IgD-negative memory B cell (primary cell): Measurements from ENCODE around the gene DAAM2. TPM values are rescaled to one million over a fixed set of nuclear protein-coding genes. Genes with fewer than 3 reads are reported as not detected.
A peak's percentile ranks its signal among the peaks of the same experiment; 100 is the strongest.

Experiments
- H3K27ac Mint-ChIP-seq, 3 donors: one replicate each; pipeline ENCODE4 v1.8.0; 2020 to 2022; ENCODE audit warnings: mild to moderate bottlenecking in 3 of 3, mixed read lengths in 3 of 3, moderate library complexity in 1 of 3
- H3K27me3 Mint-ChIP-seq: one replicate; pipeline ENCODE4 v1.8.0; 2021; ENCODE audit warnings: mixed read lengths
- H3K36me3 Mint-ChIP-seq: one replicate; pipeline ENCODE4 v1.8.0; 2020; ENCODE audit warnings: mild to moderate bottlenecking, mixed read lengths
- H3K4me1 Mint-ChIP-seq, 3 donors: one replicate each; pipeline ENCODE4 v1.8.0; 2020 to 2022; ENCODE audit warnings: mixed read lengths in 3 of 3, mild to moderate bottlenecking in 1 of 3
- H3K4me3 Mint-ChIP-seq, 4 donors: one replicate each; pipeline ENCODE4 v1.8.0; 2020 to 2022; ENCODE audit warnings: mild to moderate bottlenecking in 4 of 4, mixed read lengths in 4 of 4, moderate library complexity in 3 of 4
- H3K9me3 Mint-ChIP-seq, 3 donors: one replicate each; pipeline ENCODE4 v1.8.0; 2020 to 2021; ENCODE audit warnings: mixed read lengths in 3 of 3, mild to moderate bottlenecking in 1 of 3
- polyA plus RNA-seq: library from polyadenylated mRNA; unstranded; fragments of 300-500 nt; fragmentation: Illumina TruSeq; gene quantifications from one replicate; pipeline ENCODE4 v1.2.3, GENCODE V29; 2021

Gene DAAM2
- polyA plus RNA-seq, 1 donor from 2014 or later: not detected

DNA sequence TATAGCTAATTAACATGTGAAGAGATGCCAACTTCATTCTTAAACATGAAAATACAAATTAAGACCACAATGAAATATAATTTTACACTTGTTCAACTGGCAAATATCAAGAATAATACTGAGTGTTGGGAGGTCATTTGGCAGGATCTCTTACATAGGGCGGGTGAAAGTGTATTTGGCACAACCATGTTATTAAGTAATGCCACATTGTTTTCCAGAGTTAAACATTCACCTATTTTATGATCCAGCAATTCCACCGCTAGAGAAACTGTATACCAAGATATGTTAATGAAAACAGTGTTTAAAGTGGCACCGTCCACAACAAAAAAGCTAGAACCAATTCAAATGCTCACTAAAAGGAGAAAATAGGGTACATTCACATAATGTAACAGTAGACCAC is 128.0 kb downstream of the DAAM2 start:
- no peaks in the 10 kb centered on the region for H3K36me3 Mint-ChIP-seq

DNA sequence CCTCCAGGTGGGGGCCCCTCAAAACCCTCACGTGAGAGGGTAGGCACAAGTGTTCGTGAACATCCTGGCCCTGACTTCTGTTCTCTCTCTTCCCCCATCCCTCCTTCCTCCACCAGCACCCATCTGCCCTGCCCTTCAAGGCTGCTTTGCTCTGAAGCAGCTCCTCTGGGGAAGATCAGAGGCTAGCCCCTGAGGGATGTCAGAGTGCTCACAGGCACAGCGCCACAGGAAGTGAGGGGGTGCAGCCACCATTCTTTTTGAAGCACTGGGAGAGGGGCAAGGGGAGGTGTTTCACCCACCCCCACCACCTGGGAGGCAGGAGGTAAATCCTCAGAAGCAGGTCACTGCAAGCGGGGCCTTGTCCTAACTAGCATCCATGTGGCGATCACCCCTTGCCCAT is 130.6 kb downstream of the DAAM2 start:
- Mint-ChIP-seq H3K27ac (no peak overlapping the region), H3K4me3 (no peak overlapping the region), H3K36me3 (no peaks in the 10 kb centered on the region)

More for the DNA sequence above, 128.0 kb downstream of the DAAM2 start:
- Mint-ChIP-seq H3K9me3 (no peaks in the 10 kb centered on the region), H3K4me3 (no peak overlapping the region), H3K4me1 (no peaks in the 10 kb centered on the region), H3K27me3 (no peaks in the 10 kb centered on the region), H3K27ac (no peak overlapping the region)

DNA sequence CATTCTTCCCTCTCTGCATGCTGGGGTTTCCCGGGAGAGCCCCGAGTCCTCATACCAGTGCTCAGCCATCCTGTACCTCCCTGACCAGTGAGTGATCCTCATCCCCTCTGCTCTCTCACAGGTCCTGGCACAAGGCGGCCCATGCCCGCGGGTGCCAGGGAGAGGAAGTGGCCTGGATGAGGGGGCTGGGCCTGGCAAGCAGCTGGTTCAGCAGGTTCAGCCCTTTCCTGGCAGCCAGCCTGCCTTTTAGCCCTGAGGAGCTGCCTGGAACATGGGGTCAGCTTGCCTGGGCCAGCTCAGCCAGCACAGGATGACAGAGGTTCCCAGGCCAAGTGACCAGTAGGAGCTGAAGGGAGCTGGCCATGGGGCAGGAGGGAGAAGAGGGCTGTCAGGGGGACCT is 131.2 kb downstream of the DAAM2 start:
- Mint-ChIP-seq H3K9me3 (no peaks in the 10 kb centered on the region), H3K36me3 (no peaks in the 10 kb centered on the region), H3K27me3 (no peaks in the 10 kb centered on the region), H3K4me3 (no peak overlapping the region), H3K27ac (no peak overlapping the region), H3K4me1 (no peaks in the 10 kb centered on the region)

More for the DNA sequence above, 130.6 kb downstream of the DAAM2 start:
- H3K27me3 Mint-ChIP-seq: no peaks in the 10 kb centered on the region
- H3K4me1 Mint-ChIP-seq: no peaks in the 10 kb centered on the region
- H3K9me3 Mint-ChIP-seq: no peaks in the 10 kb centered on the region

DNA sequence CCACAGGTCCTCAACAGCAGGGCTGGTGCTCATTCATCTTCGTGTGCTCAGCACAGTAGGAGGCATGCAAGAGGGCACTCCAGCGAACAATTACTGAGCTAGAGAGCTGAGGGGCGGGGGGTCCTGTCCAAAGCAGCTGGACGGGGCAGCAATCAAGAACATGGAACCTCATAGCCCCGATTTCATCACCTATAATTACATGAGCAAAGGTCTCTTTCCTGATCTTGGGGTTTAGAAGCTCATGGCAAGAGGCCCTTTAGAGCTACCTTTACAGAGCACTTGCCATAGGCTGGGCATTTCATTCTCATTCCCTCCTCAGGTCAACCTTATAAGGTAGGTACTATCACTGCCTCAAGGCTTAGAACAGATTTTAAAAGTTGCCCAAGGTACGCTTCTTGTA is 131.7 kb downstream of the DAAM2 start:
- H3K27ac Mint-ChIP-seq: no peak overlapping the region
- no peaks in the 10 kb centered on the region for H3K9me3 Mint-ChIP-seq
- no peaks in the 10 kb centered on the region for H3K27me3 Mint-ChIP-seq
- no peaks in the 10 kb centered on the region for H3K4me1 Mint-ChIP-seq
- H3K36me3 Mint-ChIP-seq: no peaks in the 10 kb centered on the region
- no peak overlapping the region for H3K4me3 Mint-ChIP-seq

DNA sequence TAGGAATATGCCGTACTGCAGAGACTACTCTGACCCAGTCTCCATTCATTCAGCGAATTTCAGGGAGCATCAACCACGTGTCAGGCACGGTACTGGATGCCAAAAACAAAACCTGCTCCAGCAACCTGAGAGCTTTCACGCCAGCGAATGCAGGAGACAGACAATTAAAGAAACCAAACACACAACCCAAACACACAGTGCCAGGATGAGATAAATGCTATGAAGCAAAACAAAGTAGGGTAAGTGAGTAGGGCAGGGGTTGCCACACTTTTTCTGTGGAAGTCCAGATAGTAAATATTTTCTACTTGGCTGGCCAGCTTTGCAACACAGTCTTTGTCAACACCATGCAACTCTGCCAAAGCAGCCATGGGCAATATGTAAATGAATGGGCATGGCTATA is 132.1 kb downstream of the DAAM2 start:
- H3K36me3 Mint-ChIP-seq: no peaks in the 10 kb centered on the region
- H3K27me3 Mint-ChIP-seq: peaks cover 2% of the 10 kb centered on the region
- no peak overlapping the region for H3K27ac Mint-ChIP-seq
- no peaks in the 10 kb centered on the region for H3K4me1 Mint-ChIP-seq
- H3K9me3 Mint-ChIP-seq: no peaks in the 10 kb centered on the region
- no peak overlapping the region for H3K4me3 Mint-ChIP-seq

DNA sequence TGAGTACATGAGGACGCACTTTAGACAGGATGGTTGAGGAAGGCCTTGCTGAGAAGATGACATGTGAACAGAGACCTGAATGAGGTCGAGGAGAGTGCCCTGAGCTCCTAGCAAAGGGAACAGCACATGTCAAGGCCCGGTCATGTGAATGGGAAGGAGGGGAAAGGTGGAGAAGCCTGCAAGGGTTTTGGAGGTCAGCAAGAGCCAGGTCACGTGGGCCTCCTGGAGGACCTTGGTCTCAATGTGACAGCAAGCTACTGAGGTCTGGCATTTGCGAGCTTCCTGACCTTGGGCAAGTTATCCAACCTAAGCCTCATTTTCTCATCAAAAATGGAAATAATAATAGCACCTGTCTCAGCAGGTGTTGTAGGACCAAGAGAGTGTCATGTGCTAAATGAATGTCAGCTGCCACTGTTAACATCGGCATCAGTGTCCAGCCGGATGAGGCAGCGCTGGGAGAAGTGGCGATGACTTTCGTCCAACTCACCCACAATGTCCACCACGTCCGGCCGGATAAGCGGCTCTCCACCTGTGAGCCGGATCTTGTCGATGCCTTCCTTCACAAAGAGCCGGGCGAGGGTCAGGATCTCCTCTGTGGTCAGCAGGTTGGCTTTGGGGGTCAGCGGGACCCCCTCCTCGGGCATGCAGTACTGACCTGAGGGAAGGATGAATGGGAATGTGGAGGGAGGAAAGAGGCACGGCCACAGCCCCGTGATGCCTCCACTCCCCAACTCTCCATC is 133.2 kb downstream of the DAAM2 start:
- no peak overlapping the region for H3K4me3 Mint-ChIP-seq
- no peak overlapping the region for H3K27ac Mint-ChIP-seq
- H3K9me3 Mint-ChIP-seq: no peaks in the 10 kb centered on the region
- H3K27me3 Mint-ChIP-seq: peaks cover 2% of the 10 kb centered on the region
- no peaks in the 10 kb centered on the region for H3K4me1 Mint-ChIP-seq
- no peaks in the 10 kb centered on the region for H3K36me3 Mint-ChIP-seq

DNA sequence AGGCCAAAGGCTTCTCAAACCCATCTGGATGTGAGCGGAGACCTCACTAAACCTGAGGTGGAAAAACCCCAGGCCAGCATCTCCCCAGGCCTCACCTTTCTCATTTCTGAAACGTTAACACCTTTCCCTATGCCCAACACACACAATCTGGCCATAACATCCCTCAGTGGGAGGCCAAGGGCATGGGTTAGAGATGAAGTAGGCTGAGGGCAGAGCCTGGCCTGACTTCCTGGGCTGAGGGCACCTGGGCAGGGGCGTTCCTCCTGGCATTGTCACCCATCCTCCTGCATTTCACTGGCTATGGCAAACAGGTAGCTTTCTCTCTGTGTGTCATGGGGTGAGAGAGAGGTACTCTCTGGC is 133.7 kb downstream of the DAAM2 start:
- Mint-ChIP-seq H3K4me1 (no peaks in the 10 kb centered on the region), H3K36me3 (no peaks in the 10 kb centered on the region), H3K27me3 (peaks cover 2% of the 10 kb centered on the region), H3K4me3 (no peak overlapping the region), H3K9me3 (no peaks in the 10 kb centered on the region), H3K27ac (no peak overlapping the region)

DNA sequence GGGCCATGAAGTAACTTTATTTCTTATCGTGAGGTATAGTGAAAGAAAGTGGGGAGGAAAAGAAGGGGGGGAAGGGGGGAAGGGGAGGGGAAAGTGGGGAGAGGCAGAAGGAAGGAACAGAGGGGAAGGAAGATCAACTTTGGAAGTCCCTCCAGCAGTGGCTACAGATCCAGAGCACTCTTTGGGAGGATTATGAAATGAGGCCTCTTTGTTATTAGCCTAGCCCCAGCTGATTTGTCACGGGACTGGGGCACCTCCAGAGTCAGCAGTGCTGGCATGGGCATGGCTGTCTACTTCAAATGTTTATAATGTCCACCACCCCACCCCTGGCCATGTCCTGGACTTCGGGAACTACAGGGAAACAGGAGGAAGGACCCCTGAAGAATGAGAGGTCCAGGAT is 134.5 kb downstream of the DAAM2 start:
- peaks cover 2% of the 10 kb centered on the region for H3K27me3 Mint-ChIP-seq
- no peaks in the 10 kb centered on the region for H3K36me3 Mint-ChIP-seq
- H3K4me1 Mint-ChIP-seq: no peaks in the 10 kb centered on the region
- peak overlapping the region in 1 of 3 donors; percentile 16 for H3K27ac Mint-ChIP-seq
- no peaks in the 10 kb centered on the region for H3K9me3 Mint-ChIP-seq
- no peak overlapping the region for H3K4me3 Mint-ChIP-seq

DNA sequence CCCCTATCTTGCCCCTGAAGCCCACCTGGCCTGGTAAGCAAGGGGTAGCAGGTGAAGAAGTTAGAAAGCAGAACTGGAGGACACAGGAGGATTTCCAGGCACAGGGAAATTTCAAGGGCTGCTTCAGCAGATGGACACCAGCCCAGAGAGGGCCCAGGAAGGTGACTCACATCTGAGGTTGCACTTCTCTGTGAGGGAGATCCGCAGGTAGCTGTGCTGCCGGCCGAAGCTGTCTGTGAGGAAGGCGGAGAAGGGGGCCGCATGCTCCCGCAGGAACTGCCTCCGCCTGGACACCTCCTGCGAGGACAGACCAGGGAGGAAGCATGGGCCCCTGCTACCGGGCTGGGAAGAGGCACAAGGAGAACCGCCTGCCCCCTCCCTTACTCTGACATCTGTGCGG is 135.0 kb downstream of the DAAM2 start:
- Mint-ChIP-seq H3K9me3 (no peaks in the 10 kb centered on the region), H3K27ac (peak overlapping the region in 1 of 3 donors; percentile 16), H3K4me3 (no peak overlapping the region), H3K4me1 (no peaks in the 10 kb centered on the region), H3K36me3 (no peaks in the 10 kb centered on the region), H3K27me3 (peaks cover 6% of the 10 kb centered on the region)

DNA sequence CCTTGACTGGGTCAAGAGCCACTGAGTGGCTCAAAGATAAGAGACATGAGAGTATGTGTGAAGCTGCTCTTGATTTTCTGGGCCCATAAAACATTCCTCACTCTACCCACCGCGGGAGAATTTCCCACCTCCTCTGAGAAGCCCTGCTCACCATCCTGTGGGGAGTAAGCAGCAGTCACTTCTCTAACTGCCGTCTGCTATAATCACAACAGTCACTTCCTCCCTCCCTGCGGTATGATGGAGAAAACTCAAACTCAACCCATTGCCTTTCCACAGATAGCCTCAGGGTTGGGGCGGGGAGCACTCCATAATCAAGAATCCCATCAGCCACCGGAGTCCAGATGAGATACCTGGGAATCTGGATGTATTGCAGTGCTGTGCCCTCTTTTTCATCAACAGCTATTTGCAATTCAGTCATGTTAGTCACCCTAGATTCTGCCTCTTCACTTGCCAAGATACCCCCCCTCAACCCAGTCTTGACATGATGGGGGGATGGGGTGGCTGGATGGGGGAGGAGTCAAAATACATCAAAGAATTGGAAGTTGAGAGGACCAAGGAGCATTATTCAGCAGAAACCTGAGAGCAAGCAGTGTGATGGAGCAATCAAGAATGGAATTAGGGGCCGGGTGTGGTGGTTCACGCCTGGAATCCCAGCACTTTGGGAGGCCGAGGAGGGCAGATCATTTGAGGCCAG is 137.0 kb downstream of the DAAM2 start:
- H3K36me3 Mint-ChIP-seq: no peaks in the 10 kb centered on the region
- no peak overlapping the region for H3K4me3 Mint-ChIP-seq
- H3K27me3 Mint-ChIP-seq: peaks cover 11% of the 10 kb centered on the region
- peaks cover 0 to 2% (median 2%) of the 10 kb centered on the region in 3 donors for H3K4me1 Mint-ChIP-seq
- H3K27ac Mint-ChIP-seq: no peak overlapping the region
- no peaks in the 10 kb centered on the region for H3K9me3 Mint-ChIP-seq

DNA sequence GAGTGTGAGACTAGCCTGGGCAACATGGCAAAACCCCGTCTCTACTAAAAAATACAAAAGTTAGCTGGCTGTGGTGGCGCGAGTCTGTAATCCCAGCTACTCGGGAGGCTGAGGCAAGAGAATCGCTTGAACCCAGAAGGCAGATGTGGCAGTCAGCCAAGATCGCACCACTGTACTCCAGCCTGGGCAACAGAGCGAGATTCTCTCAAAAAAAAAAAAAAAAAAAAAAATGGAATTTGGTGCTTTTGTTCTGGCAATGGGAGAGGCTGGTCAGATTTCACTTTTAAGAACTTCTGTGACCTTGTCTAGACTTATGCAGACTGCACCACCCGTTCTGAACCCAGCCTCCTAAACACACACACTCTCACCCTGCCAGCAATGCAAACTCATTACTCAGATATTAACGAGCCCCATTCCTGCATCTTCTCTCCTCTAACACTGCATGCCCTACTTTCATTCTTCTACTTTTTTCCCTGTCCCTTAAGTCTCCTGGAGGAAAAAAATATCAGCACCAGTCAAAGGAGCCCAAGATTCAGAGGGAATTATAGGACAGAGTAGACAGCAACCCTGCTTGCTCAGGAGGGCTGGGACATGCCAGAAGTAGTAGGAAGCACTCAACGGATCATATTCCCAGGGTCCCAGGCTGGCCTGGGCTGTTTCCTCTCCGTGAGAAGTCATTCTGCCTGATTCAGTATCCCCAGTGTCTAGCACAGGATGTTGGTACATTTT is 137.7 kb downstream of the DAAM2 start:
- no peak overlapping the region for H3K27ac Mint-ChIP-seq
- no peak overlapping the region for H3K4me3 Mint-ChIP-seq
- H3K4me1 Mint-ChIP-seq: peaks cover 0 to 2% (median 2%) of the 10 kb centered on the region in 3 donors
- peaks cover 11% of the 10 kb centered on the region for H3K27me3 Mint-ChIP-seq
- no peaks in the 10 kb centered on the region for H3K9me3 Mint-ChIP-seq
- H3K36me3 Mint-ChIP-seq: no peaks in the 10 kb centered on the region

DNA sequence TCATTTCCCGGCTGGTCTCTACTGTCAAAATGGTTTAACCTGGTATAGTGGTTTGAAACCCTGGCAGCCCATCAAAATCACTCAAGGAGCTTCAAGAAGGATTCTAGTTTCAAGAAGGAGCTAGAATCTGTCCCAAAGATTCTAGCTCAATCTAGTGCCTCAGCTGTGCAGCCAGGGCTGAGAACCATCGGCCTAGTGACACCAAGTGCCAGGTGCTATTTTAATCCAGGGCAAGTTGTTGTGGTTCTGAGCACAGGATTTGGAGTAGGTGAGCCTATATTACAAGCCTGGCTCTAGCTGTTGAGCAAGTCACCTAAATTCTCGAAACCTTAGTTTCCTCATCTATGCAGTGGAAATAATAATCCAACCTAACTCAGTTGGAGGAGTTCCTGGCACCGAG is 138.4 kb downstream of the DAAM2 start:
- Mint-ChIP-seq H3K9me3 (no peaks in the 10 kb centered on the region), H3K4me3 (no peak overlapping the region), H3K4me1 (peaks cover 0 to 2% (median 2%) of the 10 kb centered on the region in 3 donors), H3K36me3 (no peaks in the 10 kb centered on the region), H3K27ac (no peak overlapping the region), H3K27me3 (peaks cover 11% of the 10 kb centered on the region)

DNA sequence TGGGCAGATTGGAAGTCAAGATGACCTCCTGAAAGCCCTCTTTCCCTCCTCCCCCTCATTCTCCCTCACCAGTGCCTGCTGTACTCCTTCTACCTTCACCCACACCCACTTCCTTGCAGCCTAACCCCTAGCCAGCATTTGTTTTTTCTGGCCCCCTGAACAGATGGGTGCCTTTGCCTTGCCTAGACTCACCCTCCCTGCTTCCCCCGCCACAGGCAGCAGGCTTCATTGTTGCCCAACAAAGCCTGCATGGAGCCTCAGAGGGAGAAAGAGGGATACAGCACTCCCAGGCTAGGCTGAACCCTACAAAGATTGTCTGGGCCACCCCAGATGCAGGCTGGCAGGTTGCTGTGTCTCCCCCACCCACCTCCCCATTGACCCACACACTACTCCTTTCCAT is 139.4 kb downstream of the DAAM2 start:
- Mint-ChIP-seq H3K36me3 (no peaks in the 10 kb centered on the region), H3K9me3 (no peaks in the 10 kb centered on the region)

DNA sequence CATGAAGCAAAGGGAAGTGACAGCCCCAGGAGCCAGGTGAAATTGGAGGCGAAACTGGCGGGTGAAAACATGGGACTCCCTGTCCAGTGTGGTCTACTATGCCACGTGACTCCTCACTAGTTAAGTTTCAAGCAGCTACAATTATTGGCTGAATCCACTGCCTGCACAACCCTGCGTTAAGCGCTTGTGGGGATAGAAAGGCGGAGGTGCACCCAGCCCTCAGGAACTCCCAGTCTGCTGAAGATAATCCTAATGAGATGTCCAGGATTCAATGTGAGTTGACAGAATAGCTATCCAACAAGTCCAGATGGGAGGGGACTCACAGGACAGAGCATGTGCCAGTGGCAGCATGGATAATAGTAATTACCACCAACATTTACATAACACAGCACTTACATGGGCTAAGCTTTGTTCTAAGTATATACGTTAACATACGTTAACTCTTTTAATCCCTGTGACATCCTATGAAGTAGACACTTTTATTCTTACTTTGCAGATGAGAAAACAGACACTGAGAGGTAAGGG is 140.3 kb downstream of the DAAM2 start:
- Mint-ChIP-seq H3K4me3 (no peak overlapping the region), H3K27ac (no peak overlapping the region), H3K4me1 (peaks cover 0 to 2% (median 2%) of the 10 kb centered on the region in 3 donors), H3K36me3 (no peaks in the 10 kb centered on the region), H3K27me3 (peaks cover 16% of the 10 kb centered on the region), H3K9me3 (no peaks in the 10 kb centered on the region)

More for the DNA sequence above, 139.4 kb downstream of the DAAM2 start:
- peak overlapping the region in 1 of 3 donors; percentile 80 for H3K27ac Mint-ChIP-seq
- H3K4me1 Mint-ChIP-seq: peaks cover 0 to 2% (median 2%) of the 10 kb centered on the region in 3 donors
- peaks cover 16% of the 10 kb centered on the region for H3K27me3 Mint-ChIP-seq
- H3K4me3 Mint-ChIP-seq: no peak overlapping the region

DNA sequence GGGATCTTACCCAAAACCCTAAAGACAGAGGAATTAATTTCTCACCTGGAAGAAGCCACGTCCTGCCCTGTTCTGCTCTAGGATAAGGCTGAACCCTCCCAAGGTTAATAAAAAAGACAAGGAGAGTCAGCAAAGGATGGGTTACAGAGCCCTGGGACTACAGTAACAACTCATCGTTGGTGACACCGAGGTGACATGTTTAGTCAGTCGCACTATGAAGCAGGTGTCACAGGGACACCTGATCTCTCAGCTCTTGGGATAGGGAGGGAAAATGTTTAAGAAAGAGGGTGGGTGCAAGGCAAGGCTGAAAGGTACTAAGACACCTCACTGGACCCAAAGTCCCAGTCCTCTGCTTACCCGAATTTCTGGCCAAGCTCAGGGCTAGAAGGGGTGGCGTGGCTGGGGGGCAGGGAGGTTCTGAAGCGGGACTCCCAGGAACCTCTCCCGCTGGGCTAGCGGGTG is 141.5 kb downstream of the DAAM2 start:
- peaks cover 2% of the 10 kb centered on the region for H3K36me3 Mint-ChIP-seq
- peak overlapping the region in 3 of 4 donors; percentile 80 to 91 (median 80) for H3K4me3 Mint-ChIP-seq
- H3K9me3 Mint-ChIP-seq: no peaks in the 10 kb centered on the region
- H3K27me3 Mint-ChIP-seq: peaks cover 20% of the 10 kb centered on the region
- H3K4me1 Mint-ChIP-seq: peaks cover 0 to 2% (median 2%) of the 10 kb centered on the region in 3 donors
- no peak overlapping the region for H3K27ac Mint-ChIP-seq
